ENCODE data around the gene SPTBN5.

SPTBN5 gene

DNA sequence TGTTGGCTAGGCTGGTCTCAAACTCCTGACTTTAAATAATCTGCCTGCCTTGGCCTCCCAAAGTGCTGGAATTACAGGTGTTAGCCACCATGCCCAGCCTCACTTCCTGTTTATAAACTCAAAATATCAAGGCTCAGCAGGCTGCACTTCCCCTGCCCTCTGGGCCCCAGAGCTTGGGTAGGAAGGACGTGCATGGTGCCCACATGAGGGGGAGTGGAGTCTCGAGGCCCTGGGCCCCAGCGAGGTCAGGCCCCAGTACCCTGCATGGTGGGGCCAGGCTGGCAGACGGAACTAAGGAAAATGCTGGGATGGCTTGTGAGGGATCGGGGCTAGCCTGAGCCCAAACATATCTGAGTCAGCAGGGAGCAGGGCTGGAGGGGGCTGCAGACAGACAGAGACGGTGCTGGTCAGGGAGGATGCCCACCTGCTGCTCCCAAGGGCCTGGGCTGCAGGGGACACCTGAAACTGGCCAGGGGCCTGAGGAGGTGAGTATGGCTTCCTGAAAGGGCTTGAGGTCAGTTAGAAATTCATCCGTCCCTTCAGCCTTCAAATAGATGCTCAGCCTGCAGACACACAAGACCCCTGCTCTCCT lies 5.1 kb downstream of the SPTBN5 start:
- no peak for DNase-seq (ENCODE audit: low read depth, low spot score)
- H3K4me3 ChIP-seq (ENCODE audit: low read length), result no peak overlapping the region

DNA sequence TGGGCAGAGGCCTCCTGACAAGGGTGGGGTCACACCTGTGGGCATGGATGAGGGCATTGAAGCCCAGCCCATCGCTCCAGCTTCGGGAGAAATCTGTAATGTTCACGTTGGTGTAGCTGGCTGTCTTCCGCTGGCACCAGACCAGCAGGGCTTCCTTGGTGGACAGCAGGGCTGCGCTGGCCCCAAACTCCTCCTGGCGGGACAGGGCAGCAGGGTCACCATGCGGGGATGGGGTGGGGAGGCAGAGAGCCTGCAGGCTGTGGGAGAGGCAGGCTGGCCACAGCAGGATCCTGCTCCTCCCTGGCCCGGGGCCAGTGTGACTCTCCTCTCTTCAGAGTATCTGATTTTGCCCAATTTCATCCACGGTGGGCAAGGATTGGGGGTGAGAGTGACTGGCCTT lies 6.0 kb downstream of the SPTBN5 start:
- no peak for DNase-seq (ENCODE audit: low read depth, low spot score)
- no peak overlapping the region for H3K4me3 ChIP-seq (ENCODE audit: low read length)

DNA sequence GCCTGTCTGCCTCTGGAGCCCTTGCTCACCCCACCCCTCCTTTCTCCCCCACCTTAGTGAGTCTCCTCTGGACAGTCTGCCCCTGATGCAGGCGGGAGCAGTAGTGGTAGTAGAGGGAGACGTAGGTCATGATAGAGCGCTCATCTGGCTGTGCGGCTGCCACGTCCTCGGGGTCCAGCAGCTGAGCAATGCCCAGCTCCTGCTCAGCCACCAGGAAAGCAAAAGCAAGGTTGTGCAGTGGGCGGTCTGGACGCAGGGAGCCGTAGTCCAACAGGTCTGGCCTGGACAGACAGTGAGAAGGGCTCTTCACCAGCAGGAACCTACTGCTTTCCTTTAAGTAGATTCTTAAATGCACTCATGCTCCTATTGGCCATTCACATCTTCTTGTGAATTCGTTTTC lies 6.7 kb downstream of the SPTBN5 start:
- no peak for DNase-seq (ENCODE audit: low read depth, low spot score)

DNA sequence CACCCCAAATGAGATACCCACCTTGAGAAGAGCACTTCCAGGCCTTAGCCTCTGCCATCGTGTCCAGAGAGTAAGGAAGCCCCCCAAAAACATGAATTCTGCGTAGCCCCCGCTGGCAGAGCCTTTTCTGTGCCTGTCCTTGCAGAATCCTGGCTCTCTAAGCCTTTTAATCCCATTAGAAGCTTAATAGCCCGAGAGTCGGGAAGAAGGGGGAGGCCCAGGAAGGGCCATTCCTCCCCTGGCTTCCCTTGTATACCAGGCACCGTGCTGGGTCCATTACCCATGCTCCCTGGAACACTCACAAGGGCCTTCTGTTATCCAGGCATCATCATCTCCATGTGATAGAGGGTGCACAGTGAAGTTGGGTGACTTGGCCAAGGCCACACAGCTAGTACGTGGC lies 7.1 kb downstream of the SPTBN5 start:
- DNase-seq (ENCODE audit: low read depth, low spot score), result no peak
- H3K4me3 ChIP-seq (ENCODE audit: low read length), result no peak overlapping the region

More for the DNA sequence above, 6.7 kb downstream of the SPTBN5 start:
- H3K4me3 ChIP-seq (ENCODE audit: low read length), result no peak overlapping the region

DNA sequence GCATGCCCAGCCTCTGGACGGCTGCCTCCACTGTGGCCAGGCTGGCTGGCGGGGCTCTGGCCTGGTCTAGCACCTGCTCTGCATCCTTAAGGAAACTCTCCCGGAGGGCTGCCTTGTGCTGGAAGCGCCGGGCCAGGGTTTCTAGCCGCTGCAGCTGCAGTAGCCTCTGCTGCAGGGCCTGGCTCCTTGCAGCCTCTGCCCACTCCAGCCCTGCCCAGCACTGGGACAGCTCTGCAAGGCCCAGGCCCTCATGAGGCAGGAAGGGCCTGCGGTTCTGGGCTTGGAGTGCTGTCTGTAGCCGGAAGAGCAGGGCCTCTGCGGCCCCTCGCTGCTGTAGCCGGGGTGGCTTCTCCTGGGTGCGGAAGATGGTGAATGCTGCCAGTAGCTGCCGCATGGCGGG lies 8.0 kb downstream of the SPTBN5 start:
- H3K4me3 ChIP-seq (ENCODE audit: low read length), result no peak overlapping the region
- no peak for DNase-seq (ENCODE audit: low read depth, low spot score)

DNA sequence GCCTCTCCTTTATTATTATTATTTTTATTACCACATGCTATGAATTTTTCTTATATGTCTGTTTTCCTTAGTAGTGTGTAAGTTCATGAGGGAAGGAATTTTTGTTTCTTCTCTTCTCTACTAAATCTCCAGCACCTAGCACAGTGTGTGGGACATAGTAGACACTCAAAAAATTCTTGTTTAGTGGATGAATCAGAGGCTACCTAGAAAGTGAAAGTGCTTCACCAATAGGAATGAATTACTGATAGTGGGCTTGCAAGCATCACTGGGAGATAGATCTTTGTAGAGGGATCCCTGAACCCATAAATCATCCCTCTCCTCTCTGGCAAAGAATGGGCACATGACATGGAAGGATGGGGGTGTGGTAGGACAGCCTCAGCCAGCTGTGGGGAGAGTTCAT lies 8.5 kb downstream of the SPTBN5 start:
- H3K4me3 ChIP-seq (ENCODE audit: low read length), result no peak overlapping the region
- DNase-seq (ENCODE audit: low read depth, low spot score), result no peak

DNA sequence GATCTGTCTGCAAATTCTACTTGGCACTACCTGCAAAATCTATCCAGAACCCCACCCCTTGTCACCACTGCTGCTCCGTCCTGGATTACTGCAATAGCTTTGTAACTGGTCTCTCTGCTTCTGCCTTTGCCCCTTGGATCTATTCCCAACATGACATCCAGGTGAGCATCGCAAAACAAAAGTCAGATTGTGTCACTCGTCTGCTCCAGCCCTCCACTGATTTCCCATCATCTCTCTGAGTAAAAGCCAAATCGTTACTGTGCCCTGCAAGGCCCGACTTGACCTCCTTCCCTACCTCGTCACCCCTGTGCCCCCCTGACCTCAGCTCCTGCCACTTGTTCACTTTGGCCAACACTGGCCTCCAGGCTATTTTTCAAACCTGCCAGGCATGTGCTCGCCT lies 9.4 kb downstream of the SPTBN5 start:
- no peak overlapping the region for H3K4me3 ChIP-seq (ENCODE audit: low read length)

DNA sequence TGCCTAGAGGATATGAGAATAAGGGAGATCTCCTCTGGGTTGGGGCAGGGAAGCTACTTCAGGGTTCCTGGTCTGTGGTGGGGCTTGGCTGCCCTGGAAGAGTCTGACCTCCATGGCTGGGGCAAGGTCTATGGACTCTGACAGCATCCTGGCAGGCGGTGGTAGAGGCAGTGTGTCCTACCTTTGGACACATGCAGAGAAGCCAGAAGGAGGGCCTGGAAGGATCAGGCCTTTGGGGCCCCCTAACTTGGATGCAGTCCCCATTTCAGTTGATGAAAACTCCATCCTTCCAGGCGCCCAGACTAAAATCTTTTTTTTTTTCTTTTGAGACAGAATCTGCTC lies 10.4 kb downstream of the SPTBN5 start:
- DNase-seq (ENCODE audit: low read depth, low spot score), result no peak
- no peak overlapping the region for H3K4me3 ChIP-seq (ENCODE audit: low read length)

More for the DNA sequence above, 9.4 kb downstream of the SPTBN5 start:
- DNase-seq (ENCODE audit: low read depth, low spot score), result no peak

DNA sequence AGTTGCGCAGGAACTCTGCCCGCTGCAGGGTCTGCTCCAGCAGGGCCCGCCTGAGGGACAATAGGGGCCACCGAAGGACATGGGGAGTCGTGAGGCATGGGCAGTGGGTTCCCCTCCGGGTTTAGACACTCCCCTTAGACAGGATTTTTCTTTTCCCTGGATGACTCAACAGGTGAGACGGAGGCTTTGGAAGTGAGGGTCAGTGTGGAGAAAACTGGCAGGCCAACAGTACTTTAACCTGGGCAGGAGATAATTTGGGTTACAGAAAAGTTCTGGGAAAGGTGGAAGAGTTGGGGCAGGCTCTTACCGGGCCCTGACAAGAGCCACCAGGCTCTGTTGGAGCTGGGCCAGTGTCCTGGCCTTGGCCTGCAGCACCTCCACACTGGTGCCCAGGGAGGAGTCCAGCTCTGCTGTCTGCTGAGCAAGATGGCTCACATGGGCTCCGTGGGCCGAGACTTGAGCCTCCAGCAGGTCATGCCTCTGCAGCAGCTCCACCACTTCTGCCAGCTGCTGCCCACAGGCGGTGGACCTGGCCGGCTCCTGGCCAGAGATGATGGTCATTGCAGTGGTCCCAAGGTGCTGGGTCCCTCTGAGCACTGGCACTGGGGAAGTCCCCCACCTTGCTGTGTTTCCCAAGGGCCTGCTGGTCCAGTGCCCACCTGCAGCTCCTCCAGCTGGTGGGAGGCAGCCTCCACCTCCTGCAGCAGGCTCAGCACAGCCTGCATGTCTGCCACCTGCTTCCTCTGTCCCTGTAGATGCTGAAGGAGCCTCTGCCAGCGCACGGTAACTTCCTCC lies 11.0 kb downstream of the SPTBN5 start:
- H3K4me3 ChIP-seq (ENCODE audit: low read length), result no peak overlapping the region
- peak; percentile 12 for DNase-seq (ENCODE audit: low read depth, low spot score)

DNA sequence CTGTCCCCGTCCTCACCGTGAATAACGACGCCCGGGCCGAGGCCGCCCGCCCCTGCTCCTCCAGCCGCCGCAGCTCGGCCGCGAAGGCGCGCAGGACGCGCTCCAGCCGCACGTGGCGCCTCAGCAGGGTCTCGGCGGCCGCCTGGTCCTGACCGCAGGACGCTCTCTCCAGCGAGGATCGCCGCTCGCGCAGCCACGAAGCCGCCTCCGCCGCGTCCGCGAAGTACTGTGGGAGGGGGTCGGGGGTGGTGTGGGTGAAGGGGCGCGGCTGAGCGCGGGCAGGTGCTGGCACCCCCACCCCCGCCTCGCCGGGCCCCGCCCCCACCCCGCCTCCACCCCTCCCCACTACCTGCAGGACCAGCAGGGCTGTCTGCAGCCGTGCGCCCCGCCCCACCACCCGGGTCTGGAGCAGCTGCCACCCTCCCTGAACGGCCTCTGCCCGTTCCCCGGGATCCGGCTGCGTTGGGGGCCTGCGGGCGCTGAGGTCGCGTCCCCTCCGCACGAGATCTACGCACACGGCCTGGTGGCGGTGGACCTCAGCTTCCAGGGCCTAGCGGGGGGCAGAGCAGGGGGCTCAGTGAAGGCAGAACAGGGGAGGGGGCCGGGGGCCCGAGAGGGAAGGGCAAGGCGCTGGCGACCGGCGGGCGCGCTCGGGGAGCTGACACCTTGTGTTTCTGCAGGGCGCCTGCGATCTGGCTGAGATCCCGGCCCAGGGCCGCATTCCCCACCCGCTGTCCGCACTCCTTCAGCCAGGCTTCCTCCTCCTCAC lies 11.7 kb downstream of the SPTBN5 start:
- H3K4me3 ChIP-seq (ENCODE audit: low read length), result no peak overlapping the region
- DNase-seq (ENCODE audit: low read depth, low spot score), result no peak

DNA sequence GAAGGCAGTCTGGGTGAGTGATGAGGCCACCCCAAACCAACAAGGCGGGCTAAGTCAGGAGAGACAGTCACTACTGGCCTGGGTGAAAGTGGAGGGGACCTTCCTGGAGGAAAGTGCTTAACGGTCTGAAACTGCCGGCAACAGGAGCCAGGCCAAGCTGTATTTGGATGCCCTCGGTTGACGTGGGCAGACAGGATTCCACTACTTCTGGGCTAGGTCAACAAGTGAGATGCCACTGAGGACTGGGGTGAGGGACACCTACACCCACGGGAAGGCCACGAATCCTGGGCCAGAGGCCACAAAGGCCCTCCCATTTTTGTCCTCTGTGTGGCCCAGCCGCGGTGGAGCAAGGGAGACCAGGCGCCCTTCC lies 12.3 kb downstream of the SPTBN5 start:
- no peak for DNase-seq (ENCODE audit: low read depth, low spot score)
- no peak overlapping the region for H3K4me3 ChIP-seq (ENCODE audit: low read length)

DNA sequence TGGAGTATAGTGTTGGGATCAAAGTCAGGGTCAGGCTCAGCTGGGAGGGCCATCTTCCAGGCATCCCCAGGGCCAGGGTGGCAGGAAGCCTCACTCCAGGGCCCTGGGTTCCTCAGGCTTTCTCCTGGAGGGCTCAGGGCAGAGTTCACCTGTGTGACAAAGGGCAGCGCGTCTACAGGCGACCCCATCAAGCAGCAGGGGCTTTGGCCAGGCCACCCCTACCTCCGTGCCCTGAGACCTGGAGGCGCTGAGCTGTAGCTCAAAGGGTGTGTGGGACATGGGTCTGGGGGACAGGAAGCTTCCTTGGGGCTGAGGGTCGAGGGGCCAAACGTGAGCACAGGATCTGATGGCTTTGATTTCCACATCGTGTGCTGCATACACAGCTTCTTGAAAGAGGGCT lies 12.8 kb downstream of the SPTBN5 start:
- DNase-seq (ENCODE audit: low read depth, low spot score), result no peak
- H3K4me3 ChIP-seq (ENCODE audit: low read length), result no peak overlapping the region

DNA sequence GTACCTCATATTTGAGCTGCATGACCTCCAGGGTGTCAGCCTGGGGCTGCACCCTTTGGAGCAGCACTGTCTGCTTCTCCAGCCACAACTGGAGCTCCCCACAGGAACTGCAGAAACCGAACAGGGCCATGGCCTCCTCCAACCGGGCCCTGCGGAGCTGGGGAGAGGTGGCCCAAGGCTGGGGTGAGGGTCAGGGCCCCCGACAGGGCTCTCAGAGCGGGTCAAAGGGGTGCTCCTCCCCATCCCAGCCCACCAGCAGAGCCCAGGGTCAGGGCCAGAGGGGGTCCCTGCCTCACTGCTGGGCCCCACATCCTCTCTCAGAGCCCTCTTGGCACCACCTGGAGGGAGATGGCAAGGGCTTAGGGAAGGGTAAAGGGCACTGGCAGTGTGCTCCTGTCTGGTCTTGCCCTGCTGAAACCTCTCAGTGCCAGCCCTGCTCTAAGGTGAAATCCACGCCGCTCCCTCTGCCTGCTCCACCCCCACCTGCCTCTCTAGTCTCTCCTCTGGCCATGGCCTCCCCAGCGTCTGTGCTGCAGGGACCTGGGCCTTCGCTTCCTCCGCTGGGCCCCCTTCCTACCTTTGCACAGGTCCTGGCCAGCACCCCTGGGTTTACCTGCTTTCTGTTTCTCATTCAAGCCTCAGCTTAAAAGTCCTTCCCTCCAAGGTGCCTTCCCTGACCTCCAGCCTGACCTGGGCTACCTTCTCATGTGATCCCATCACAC lies 13.5 kb downstream of the SPTBN5 start:
- H3K4me3 ChIP-seq (ENCODE audit: low read length), result no peak overlapping the region
- no peak for DNase-seq (ENCODE audit: low read depth, low spot score)

DNA sequence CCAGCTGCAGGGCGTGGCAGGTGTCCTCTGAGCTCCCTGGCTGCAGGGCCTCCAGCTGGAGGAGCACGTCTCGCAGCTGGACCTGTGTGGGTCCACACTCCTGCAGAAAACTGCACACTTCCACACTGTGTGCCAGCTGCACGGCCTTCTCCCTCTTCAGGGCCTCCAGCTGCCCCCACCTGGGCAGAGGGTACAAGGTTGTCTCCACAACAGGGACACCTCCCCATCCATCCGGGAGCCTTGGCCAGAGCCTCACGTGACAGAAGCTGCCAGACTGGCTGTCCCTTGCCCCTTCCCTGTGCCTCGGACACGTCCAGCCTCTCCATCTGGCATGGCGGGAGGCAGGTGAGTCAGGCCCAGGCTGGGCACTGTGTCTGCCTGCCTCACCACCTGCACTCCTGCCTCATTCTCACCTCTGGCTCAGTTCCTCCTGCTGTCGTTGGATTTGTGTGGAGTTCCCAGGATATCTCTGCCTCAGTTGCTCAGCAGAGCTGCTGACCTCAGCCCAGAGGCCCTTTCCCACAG lies 14.5 kb downstream of the SPTBN5 start:
- no peak for DNase-seq (ENCODE audit: low read depth, low spot score)
- H3K4me3 ChIP-seq (ENCODE audit: low read length), result no peak overlapping the region

DNA sequence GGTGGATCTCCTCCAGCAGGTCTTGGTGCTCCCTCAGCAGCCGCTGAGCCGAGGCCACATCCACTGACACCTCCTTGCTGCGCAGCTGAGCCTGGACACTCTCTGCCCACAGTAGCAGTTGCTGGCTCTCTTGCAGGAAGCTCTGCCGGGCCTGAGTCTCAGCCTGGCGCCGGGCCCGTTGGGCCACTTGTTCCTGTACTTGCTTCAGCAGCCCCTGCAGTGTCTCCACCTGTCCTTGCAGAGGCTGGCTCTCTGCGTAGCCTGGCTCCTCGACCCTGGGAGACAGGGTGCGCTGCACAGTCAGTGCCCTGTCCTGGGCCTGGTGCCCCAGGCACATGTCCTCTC lies 15.5 kb downstream of the SPTBN5 start:
- no peak for DNase-seq (ENCODE audit: low read depth, low spot score)

DNA sequence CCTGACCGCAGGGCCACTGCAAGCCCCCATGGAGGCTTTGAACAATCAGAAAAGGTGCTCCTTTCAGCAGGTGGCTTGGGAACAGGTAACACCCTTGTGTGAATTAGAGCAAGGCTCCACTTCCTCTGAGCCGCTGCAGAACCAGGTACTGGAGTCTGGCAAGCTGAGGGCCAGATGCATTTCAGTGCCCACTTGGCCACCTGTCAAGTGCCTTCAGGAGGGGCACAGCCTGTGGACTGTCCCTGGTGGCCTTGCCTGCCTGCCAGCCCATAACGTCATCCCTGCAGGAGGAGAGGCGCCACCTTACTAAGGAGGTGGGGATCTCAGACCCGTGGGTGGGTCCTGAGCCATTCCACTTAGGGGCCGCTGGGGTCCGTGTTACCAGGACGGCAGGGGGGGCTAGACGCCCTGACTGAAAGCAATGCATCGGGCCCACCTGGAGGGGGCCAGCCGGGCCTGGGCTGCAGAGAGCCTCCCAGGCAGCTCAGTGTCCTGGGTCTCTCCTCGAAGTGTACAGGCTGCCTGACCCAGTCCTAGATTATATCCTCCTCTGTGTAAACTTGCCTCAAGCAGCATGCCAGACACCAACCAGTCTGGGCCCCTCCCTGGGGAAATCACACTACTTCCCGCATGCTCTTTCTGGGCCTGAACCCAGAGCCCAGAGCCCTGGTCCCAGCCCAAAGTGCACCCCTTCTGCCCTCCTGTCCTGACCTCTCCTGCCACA lies 16.1 kb downstream of the SPTBN5 start:
- no peak overlapping the region for H3K4me3 ChIP-seq (ENCODE audit: low read length)
- no peak for DNase-seq (ENCODE audit: low read depth, low spot score)

More for the DNA sequence above, 15.5 kb downstream of the SPTBN5 start:
- H3K4me3 ChIP-seq (ENCODE audit: low read length), result no peak overlapping the region

DNA sequence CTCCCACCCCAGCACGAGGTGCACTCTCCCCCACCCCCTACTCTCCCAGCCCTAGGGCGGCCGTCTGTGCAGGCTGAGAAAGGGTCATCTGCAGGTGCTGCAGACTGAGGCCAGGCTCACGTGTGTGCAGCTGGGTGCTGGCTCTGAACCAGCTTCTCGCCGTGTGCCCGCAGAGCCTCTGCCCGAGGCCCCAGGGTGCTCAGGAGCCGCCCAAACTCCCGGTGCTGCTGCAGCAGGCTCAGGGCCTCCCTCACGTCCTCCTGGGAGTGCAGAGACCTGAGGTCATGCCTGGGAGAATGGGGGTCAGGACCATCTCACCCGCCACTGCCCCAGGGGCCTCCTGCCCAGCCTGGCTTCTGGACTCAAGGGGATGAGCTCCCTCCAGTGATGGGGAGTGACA lies 17.2 kb downstream of the SPTBN5 start:
- DNase-seq (ENCODE audit: low read depth, low spot score), result no peak
- H3K4me3 ChIP-seq (ENCODE audit: low read length), result no peak overlapping the region

DNA sequence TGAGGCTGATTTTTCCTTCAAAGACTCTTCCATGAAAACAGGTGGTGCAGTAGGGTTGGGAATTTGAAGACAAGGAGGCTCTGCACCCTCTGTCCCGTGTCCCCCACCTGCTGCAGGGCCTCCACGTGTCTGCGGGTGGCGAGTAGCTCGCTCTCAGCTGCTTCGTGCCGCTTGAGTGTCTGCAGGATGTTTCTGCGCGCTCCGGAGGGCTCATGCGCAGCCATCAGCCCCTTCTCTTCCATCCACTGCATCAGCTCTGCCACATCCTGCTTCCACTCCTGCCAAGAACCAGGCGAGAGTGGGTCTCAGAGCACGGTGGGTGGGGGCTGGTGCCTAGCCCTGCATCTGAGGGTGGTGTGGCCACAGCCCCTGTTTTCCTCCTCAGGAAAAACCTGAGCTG lies 17.8 kb downstream of the SPTBN5 start:
- peak; percentile 45 for DNase-seq (ENCODE audit: low read depth, low spot score)

DNA sequence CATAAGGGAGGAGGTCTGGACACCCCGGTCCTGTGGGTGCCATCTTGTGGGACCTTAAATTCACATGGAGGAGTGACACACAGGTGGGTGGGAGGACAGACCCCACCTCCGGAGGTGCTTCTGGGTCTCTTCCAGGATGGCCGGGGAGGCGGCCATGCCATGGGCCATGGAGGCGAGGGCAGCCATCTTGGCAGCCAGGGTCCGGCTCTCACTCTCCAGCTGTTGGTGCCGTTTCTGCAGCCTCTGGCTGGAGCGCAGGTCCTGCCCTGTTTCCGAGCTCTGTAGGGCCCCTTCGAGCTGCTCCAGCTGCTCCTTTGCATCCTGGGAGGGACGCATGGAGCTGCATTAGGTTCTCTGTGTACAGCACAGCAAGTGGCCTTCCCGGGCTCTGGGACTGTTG lies 19.1 kb downstream of the SPTBN5 start:
- H3K4me3 ChIP-seq (ENCODE audit: low read length), result no peak overlapping the region
- DNase-seq (ENCODE audit: low read depth, low spot score), result no peak

More for the DNA sequence above, 17.8 kb downstream of the SPTBN5 start:
- no peak overlapping the region for H3K4me3 ChIP-seq (ENCODE audit: low read length)

All from Jurkat, Clone E6-1 (cell line).